HFF-Myc (cell line): ENCODE measurements around the gene TCEANC.

Experiments used
- DNase-seq: peaks from one replicate; pipeline ENCODE4 v3.0.0-alpha.2; 2011; ENCODE audit warnings: low read depth; ENCODE audit errors: extremely low read depth
- H3K4me3 ChIP-seq: replicated peaks from 2 replicates; pipeline ENCODE4 v1.5.1; 2011; ENCODE audit warnings: low read depth, mild to moderate bottlenecking, control low read depth, low read length
- CTCF ChIP-seq: IDR thresholded peaks from 2 replicates; pipeline ENCODE4 v1.5.1; 2012; ENCODE audit warnings: mild to moderate bottlenecking, low read depth, low read length, control low read depth; ENCODE audit errors: missing control alignments

Gene TCEANC

GRCh38 chrX:13684361-13684760 lies 31.4 kb downstream of the TCEANC start:
- H3K4me3 ChIP-seq, result no peak overlapping the region
- no peak for TF ChIP-seq CTCF
- no peak for DNase-seq

GRCh38 chrX:13685126-13685763 lies 32.3 kb downstream of the TCEANC start:
- no peak overlapping the region for H3K4me3 ChIP-seq
- DNase-seq, result no peak
- no peak for TF ChIP-seq CTCF

GRCh38 chrX:13687203-13687602 lies 34.3 kb downstream of the TCEANC start:
- DNase-seq, result no peak
- no peak for TF ChIP-seq CTCF
- H3K4me3 ChIP-seq, result no peak overlapping the region

GRCh38 chrX:13688384-13688957 lies 35.5 kb downstream of the TCEANC start:
- DNase-seq, result no peak
- H3K4me3 ChIP-seq, result peak overlapping the region; percentile 58
- TF ChIP-seq CTCF, result no peak

- H3K4me3 ChIP-seq, result peak within 1 kb of the TSS; percentile 58
- TF ChIP-seq CTCF, result no peak
- no peak for DNase-seq
These were observed 36.2 kb downstream of the TCEANC start, which contains the start of gene RAB9A for GRCh38 chrX:13688958-13689740. Gene RAB9A (plus strand): TSS chrX:13689128. CDS start chrX:13708747, 19,619 bp downstream.

- no peak for DNase-seq
- TF ChIP-seq CTCF, result no peak
- H3K4me3 ChIP-seq, result peak overlapping the region; percentile 58
These were observed 36.8 kb downstream of the TCEANC start for GRCh38 chrX:13689741-13690211.
